ENCODE data around the gene DAAM1.

The DAAM1 gene

GRCh38 chr14:59188461-59189090 lies at the start of gene DAAM1:
Gene DAAM1, plus strand, starts transcription at chr14:59188667. Its CDS starts 74,811 bp downstream, at chr14:59263478.
- peak; percentile 81 to 91 for DNase-seq (ENCODE audit: low read depth in 2 of 2)

- DNase-seq (ENCODE audit: low read depth in 2 of 2) = no peak
Observed at GRCh38 chr14:59139324-59139723, 49.1 kb upstream of the DAAM1 start.

GRCh38 chr14:59140106-59140843 lies 48.2 kb upstream of the DAAM1 start:
- DNase-seq (ENCODE audit: low read depth in 2 of 2) = no peak

GRCh38 chr14:59146484-59146883 lies 42.0 kb upstream of the DAAM1 start:
- no peak for DNase-seq (ENCODE audit: low read depth in 2 of 2)

- DNase-seq (ENCODE audit: low read depth in 2 of 2) = no peak
Observed at GRCh38 chr14:59147007-59147406, 41.5 kb upstream of the DAAM1 start.

GRCh38 chr14:59148334-59148900 lies 40.0 kb upstream of the DAAM1 start:
- DNase-seq (ENCODE audit: low read depth in 2 of 2) = no peak

- DNase-seq (ENCODE audit: low read depth in 2 of 2) = no peak
Observed at GRCh38 chr14:59150990-59151389, 37.5 kb upstream of the DAAM1 start.

GRCh38 chr14:59154373-59154772 lies 34.1 kb upstream of the DAAM1 start:
- DNase-seq (ENCODE audit: low read depth in 2 of 2) = no peak

GRCh38 chr14:59155886-59156285 lies 32.6 kb upstream of the DAAM1 start:
- DNase-seq (ENCODE audit: low read depth in 2 of 2) = no peak

- no peak for DNase-seq (ENCODE audit: low read depth in 2 of 2)
Observed at GRCh38 chr14:59159169-59159568, 29.3 kb upstream of the DAAM1 start.

GRCh38 chr14:59160506-59160905 lies 28.0 kb upstream of the DAAM1 start:
- DNase-seq (ENCODE audit: low read depth in 2 of 2) = no peak

GRCh38 chr14:59161561-59162175 lies 26.8 kb upstream of the DAAM1 start:
- no peak for DNase-seq (ENCODE audit: low read depth in 2 of 2)

GRCh38 chr14:59166258-59166657 lies 22.2 kb upstream of the DAAM1 start:
- DNase-seq (ENCODE audit: low read depth in 2 of 2) = no peak

GRCh38 chr14:59175404-59175803 lies 13.1 kb upstream of the DAAM1 start:
- no peak for DNase-seq (ENCODE audit: low read depth in 2 of 2)

- no peak for DNase-seq (ENCODE audit: low read depth in 2 of 2)
Observed at GRCh38 chr14:59176765-59177164, 11.7 kb upstream of the DAAM1 start.

- no peak for DNase-seq (ENCODE audit: low read depth in 2 of 2)
Observed at GRCh38 chr14:59177262-59177661, 11.2 kb upstream of the DAAM1 start.

GRCh38 chr14:59181791-59182190 lies 6.7 kb upstream of the DAAM1 start:
- DNase-seq (ENCODE audit: low read depth in 2 of 2) = no peak

GRCh38 chr14:59182641-59183040 lies 5.8 kb upstream of the DAAM1 start:
- no peak for DNase-seq (ENCODE audit: low read depth in 2 of 2)

- DNase-seq (ENCODE audit: low read depth in 2 of 2) = no peak
Observed at GRCh38 chr14:59183150-59183549, 5.3 kb upstream of the DAAM1 start.

GRCh38 chr14:59184396-59184795 lies 4.1 kb upstream of the DAAM1 start:
- DNase-seq (ENCODE audit: low read depth in 2 of 2) = no peak

GRCh38 chr14:59185676-59186075 lies 2.8 kb upstream of the DAAM1 start:
- no peak for DNase-seq (ENCODE audit: low read depth in 2 of 2)

- no peak for DNase-seq (ENCODE audit: low read depth in 2 of 2)
Observed at GRCh38 chr14:59186306-59186705, 2.2 kb upstream of the DAAM1 start.

GRCh38 chr14:59187118-59187517 lies 1.3 kb upstream of the DAAM1 start:
- no peak for DNase-seq (ENCODE audit: low read depth in 2 of 2)
